ENCODE data around the gene NWD2.

DNA sequence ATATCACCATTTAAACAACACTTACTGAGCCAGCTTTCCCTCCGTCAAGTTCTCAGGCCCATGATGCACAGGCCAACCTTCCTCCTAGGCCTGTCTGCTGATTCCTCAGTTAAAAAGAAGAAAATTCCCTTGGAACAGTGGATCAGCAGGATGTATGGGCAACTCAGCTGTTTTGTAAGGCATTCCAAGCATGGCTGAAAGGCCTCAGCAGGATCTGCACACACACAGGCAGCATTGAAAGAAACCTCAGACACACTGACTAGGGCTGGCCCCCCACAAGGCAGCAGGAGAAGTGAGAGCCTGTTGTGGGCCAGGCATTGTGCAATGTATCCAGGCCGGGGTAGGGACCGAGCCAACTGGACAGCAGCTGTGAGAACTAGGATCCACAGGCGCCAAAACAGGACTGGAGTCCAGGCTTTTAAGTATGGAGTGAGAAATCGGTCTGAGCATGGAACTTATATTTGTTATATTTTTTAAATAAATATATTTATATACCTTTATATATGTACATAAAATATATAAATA lies 171.4 kb downstream of the NWD2 start:
- TF ChIP-seq KLF7 (tag by site-specific recombination; IDR thresholded peaks at IDR 0.05; ENCODE audit: borderline replicate concordance) (no peak), YY1 (tag by site-specific recombination; IDR thresholded peaks at IDR 0.05) (no peak), PRDM1 (tag by site-specific recombination; IDR thresholded peaks at IDR 0.05) (no peak), ZNF792 (tag by site-specific recombination; IDR thresholded peaks at IDR 0.05) (no peak), ZBTB7A (tag by site-specific recombination; IDR thresholded peaks at IDR 0.05; ENCODE audit: low read depth) (no peak), ZNF133 (tag by site-specific recombination; IDR thresholded peaks at IDR 0.05) (no peak), ZNF521 (tag by site-specific recombination; IDR thresholded peaks at IDR 0.05) (no peak), GLIS1 (tag by site-specific recombination; IDR thresholded peaks at IDR 0.05) (no peak), ZNF830 (tag by site-specific recombination; IDR thresholded peaks at IDR 0.05; ENCODE audit: low read depth) (no peak), ZFP3 (tag by site-specific recombination; IDR thresholded peaks at IDR 0.05; ENCODE audit: low read depth) (no peak), KLF1 (tag by site-specific recombination; IDR thresholded peaks at IDR 0.05) (no peak), ZFHX2 (tag by site-specific recombination; conservative IDR thresholded peaks at IDR 0.05) (no peak)
- TF ChIP-seq, protein P1, sequence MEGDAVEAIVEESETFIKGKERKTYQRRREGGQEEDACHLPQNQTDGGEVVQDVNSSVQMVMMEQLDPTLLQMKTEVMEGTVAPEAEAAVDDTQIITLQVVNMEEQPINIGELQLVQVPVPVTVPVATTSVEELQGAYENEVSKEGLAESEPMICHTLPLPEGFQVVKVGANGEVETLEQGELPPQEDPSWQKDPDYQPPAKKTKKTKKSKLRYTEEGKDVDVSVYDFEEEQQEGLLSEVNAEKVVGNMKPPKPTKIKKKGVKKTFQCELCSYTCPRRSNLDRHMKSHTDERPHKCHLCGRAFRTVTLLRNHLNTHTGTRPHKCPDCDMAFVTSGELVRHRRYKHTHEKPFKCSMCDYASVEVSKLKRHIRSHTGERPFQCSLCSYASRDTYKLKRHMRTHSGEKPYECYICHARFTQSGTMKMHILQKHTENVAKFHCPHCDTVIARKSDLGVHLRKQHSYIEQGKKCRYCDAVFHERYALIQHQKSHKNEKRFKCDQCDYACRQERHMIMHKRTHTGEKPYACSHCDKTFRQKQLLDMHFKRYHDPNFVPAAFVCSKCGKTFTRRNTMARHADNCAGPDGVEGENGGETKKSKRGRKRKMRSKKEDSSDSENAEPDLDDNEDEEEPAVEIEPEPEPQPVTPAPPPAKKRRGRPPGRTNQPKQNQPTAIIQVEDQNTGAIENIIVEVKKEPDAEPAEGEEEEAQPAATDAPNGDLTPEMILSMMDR (tag by site-specific recombination; IDR thresholded peaks at IDR 0.05), result no peak
- TF ChIP-seq, protein P2, sequence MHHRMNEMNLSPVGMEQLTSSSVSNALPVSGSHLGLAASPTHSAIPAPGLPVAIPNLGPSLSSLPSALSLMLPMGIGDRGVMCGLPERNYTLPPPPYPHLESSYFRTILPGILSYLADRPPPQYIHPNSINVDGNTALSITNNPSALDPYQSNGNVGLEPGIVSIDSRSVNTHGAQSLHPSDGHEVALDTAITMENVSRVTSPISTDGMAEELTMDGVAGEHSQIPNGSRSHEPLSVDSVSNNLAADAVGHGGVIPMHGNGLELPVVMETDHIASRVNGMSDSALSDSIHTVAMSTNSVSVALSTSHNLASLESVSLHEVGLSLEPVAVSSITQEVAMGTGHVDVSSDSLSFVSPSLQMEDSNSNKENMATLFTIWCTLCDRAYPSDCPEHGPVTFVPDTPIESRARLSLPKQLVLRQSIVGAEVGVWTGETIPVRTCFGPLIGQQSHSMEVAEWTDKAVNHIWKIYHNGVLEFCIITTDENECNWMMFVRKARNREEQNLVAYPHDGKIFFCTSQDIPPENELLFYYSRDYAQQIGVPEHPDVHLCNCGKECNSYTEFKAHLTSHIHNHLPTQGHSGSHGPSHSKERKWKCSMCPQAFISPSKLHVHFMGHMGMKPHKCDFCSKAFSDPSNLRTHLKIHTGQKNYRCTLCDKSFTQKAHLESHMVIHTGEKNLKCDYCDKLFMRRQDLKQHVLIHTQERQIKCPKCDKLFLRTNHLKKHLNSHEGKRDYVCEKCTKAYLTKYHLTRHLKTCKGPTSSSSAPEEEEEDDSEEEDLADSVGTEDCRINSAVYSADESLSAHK (tag by site-specific recombination; IDR thresholded peaks at IDR 0.05), result no peak
